ENCODE data around the gene MKNK2.

GRCh38 chr19:2011169-2011568 lies 39.9 kb downstream of the MKNK2 start:
- TF ChIP-seq CTCF (IDR thresholded peaks at IDR 0.05) (no peak), POLR2A (IDR thresholded peaks at IDR 0.05) (no peak)
